GM19238 (cell line): ENCODE measurements around the gene PLCB4.

Experiments used
- DNase-seq: peaks from one replicate; pipeline ENCODE4 v3.0.0; 2011; ENCODE audit warnings: low spot score; ENCODE audit not compliant: insufficient read length

PLCB4 gene

DNA sequence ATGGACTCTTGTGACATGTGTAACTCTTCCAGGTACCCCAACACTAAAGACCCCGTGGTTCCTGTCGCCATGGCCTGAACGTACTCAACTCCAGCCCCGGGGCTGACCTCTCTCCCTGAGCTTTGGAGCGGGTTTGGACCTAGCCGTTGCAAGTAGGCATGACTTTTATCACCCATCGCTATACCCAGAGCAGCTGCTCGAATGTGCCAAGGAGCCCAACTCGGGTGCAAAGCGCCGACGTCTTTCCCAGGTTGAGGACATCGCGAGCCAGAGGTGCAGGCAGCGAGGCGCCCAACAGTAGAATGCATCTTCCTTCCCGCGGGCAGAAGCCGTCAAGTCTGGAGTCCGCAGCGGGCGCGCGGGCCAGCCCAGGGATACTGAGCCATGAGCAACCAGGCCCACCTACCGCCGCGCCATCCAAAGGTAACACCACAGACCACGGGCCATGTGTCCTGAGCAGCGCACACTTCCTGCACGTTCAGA lies 439.9 kb downstream of the PLCB4 start:
- DNase-seq, result no peak

DNA sequence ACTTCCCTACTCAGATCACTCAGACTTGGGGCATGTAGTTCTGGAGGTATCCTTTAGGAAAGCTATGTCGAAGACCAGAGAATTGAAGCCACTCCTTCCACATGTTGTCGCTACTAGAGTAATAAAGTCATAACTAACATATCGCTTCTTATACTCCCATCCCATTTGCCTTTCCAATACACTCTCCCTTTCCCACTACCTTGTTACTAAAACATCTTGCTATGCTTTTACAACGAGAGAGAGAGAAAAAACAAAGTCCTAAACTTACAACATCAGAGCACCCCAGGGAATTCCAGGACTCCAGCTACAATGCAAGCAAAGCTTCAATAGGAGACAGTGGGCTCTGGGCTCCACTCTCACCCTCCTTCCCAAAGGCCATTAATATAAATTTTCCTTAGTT lies 440.4 kb downstream of the PLCB4 start:
- no peak for DNase-seq

DNA sequence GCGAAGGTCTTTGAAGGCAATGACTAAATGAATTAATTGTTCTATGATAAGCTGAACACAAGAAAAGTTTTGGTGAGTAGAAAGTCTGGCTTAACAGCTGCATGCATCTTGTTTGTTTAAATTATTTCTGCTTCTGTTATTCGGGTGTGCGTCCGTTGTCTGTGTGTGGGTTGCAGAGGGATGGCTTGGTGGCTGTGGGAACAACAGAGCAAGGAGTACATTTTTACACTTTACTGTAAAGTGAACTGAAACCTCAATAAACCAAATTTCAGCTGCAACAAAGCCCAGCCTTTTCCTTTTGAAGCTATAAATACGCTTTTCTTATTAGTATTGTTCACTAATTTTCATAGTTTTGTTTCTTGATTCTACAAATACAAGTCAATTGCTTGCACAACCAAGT lies 442.0 kb downstream of the PLCB4 start:
- no peak for DNase-seq

- DNase-seq, result no peak
Observed at GRCh38 chr20:9514072-9514460, 445.2 kb downstream of the PLCB4 start.

- DNase-seq, result no peak
Observed at GRCh38 chr20:9514461-9515213, 445.8 kb downstream of the PLCB4 start, which contains the start of gene LAMP5. LAMP5 (plus strand) TSS chr20:9514590; CDS start chr20:9514853, 263 bp downstream.

GRCh38 chr20:9515214-9515585 lies 446.3 kb downstream of the PLCB4 start:
- DNase-seq, result no peak

DNA sequence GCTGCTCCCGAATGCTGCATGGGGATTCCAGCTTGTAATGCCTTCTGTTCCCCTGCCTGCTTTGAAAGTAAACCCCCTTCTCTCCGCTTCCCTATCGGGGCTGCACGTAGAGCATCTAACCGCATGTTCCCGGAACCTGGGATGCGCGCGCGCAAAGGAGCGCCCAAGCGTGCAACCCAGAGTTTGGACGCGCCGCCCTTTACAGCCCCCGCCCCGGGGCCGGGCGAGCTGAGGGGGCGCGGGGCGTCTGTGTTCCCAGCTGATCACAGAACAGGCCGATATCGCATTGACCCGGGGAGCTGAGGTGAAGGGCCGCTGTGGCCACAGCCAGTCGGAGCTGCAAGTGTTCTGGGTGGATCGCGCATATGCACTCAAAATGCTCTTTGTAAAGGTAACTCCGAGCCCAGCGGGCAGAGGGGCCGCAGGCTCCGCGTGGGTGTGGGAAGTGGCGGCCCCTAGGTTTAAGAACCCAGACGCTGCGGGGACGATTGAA lies 446.9 kb downstream of the PLCB4 start:
- no peak for DNase-seq

- DNase-seq, result no peak
Observed at GRCh38 chr20:9516234-9516871, 447.5 kb downstream of the PLCB4 start.

GRCh38 chr20:9517297-9518162 lies 448.6 kb downstream of the PLCB4 start:
- no peak for DNase-seq

DNA sequence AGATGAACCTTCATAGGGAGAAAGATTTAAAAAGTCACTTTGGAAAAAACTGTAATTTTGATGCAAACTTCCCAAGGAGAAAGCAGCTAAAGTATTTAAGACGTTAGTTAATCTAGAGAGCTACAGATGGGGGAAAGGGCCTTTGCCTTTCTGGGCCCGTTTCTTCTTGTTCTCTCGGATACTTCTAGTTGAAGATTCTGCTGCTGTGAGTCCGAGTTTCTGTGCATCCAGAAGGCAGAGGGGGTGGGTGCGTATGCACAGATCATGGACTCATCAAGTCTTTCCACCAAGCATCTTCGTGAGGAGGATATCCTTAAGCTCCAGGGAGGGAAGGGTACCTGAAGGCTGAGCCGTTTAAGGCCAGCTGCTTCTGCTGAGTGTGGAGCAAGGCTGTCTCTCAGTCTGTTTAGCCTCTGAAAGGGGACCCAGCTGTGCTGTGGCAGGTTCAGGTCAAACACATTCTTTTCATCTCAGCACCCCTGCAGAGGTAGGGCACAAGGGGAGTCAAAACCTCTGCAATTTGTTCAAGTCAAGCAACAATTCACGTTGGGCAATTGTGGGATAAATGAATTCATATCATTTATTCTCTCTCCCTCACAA lies 449.8 kb downstream of the PLCB4 start:
- no peak for DNase-seq

DNA sequence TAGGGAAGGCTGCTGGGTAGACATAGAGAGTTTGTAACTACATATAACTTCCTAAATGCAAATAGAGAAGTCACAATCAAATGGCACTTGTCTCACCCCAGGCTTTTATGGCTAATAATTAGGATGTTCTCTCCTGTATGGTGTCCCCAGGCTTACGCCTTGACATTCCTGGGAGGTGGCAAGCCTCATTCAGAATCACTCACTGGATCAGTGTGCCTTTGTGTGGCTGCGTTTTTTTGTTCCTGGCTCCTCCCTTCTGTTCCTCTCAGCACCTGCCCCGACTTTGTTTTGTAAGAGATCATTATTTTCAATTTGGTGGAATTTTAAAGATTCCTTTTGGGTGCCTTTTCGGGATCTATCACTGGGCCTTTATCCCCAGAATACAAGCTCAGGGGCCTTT lies 451.2 kb downstream of the PLCB4 start:
- DNase-seq, result no peak

GRCh38 chr20:9523636-9524035 lies 454.7 kb downstream of the PLCB4 start:
- DNase-seq, result no peak
